ENCODE results near the gene SLC43A3.

GRCh38 chr11:57462597-57462996 is 35.7 kb upstream of the SLC43A3 start:
- TF ChIP-seq CTCF (IDR thresholded peaks at IDR 0.05 in 8 of 11, conservative IDR thresholded peaks at IDR 0.05 in 3 of 11) = no peak
- TF ChIP-seq POLR2A (IDR thresholded peaks at IDR 0.05) = no peak
